ENCODE results near the gene PLD3. TPM values are rescaled to one million over a fixed set of nuclear protein-coding genes. Genes with fewer than 3 reads are reported as not detected.

Gene PLD3
- total RNA-seq, 6 experiments from 2014 or later: 84.7 to 197 (median 113) TPM

DNA sequence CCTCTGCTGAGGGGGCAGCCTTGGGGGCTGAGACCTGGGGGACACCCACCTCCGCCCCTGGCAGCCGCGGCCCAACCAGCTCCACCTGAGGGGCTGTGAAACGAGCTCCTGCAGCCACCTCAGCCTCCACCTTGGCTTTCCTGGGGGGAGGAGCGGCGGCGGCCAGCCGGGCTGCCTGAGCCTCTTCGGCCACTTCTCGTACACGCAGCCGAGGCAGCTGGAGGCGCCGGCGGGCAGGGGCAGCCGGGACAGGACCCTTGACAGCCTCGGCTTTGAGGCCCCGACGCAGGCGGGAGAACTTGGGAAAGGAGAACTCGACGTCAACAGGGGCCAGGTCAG lies 49.0 kb downstream of the PLD3 start:
- no peak overlapping the region for H3K4me3 ChIP-seq
- no peaks in the 10 kb centered on the region for H3K36me3 ChIP-seq
- TF ChIP-seq, protein P1, sequence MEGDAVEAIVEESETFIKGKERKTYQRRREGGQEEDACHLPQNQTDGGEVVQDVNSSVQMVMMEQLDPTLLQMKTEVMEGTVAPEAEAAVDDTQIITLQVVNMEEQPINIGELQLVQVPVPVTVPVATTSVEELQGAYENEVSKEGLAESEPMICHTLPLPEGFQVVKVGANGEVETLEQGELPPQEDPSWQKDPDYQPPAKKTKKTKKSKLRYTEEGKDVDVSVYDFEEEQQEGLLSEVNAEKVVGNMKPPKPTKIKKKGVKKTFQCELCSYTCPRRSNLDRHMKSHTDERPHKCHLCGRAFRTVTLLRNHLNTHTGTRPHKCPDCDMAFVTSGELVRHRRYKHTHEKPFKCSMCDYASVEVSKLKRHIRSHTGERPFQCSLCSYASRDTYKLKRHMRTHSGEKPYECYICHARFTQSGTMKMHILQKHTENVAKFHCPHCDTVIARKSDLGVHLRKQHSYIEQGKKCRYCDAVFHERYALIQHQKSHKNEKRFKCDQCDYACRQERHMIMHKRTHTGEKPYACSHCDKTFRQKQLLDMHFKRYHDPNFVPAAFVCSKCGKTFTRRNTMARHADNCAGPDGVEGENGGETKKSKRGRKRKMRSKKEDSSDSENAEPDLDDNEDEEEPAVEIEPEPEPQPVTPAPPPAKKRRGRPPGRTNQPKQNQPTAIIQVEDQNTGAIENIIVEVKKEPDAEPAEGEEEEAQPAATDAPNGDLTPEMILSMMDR (IDR thresholded peaks at IDR 0.05): no peak
- TF ChIP-seq POLR2A (IDR thresholded peaks at IDR 0.05): no peak
- WGBS (ENCODE audit: insufficient coverage, low coverage, low lambda C conversion rate, missing lambda C conversion rate): 90% methylated on average over 2 of the region's 22 CpGs
- DNase-seq: no peak
- ATAC-seq: no peak
- no peaks in the 10 kb centered on the region for H3K4me1 ChIP-seq
- no peak overlapping the region for H3K27ac ChIP-seq
- H3K27me3 ChIP-seq: no peaks in the 10 kb centered on the region
- no peaks in the 10 kb centered on the region for H3K9me3 ChIP-seq
- intact Hi-C loops (cut with DNase I): no loop called here

DNA sequence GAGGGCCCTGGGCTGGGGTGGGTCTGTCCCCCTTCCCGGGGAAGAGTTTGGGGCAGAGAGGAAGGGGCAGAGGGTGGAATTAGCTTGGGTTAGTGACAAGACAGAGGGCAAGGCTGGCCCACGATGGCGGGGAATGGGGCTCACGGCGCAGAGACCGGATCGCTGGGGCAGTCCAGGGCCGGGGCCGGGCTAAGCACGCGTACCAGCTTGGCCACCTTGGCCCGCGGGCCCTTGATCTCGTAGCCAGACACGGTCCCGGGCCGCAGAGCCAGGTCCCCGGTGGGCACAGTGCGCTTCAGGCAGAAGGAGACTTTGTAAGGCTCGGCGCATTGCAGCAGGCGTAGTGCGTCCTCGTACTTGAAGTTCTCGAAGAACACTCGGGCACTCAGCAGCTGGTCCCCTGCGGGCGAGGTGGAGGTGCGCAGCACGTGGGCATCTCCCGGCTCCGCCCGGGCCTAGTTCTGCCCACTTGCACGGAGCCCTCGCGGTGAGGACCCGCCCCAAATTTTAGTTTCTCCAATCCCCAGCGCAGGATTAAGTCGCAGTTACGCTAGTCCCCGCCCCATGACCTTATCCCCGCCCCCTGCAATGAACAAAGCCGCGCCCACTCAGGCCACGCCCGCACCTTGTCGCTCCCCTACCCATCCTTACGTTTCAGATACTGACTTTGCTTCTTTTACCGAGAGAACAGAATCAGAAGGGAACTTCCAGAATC lies 50.1 kb downstream of the PLD3 start:
- H3K4me3 ChIP-seq: no peak overlapping the region
- H3K9me3 ChIP-seq: no peaks in the 10 kb centered on the region
- no peaks in the 10 kb centered on the region for H3K36me3 ChIP-seq
- H3K27me3 ChIP-seq: no peaks in the 10 kb centered on the region
- H3K4me1 ChIP-seq: no peaks in the 10 kb centered on the region
- no peak overlapping the region for H3K27ac ChIP-seq
- peak in 2 of 4 donors; percentile 9 to 18 for ATAC-seq
- DNase-seq: no peak
- intact Hi-C loops (cut with DNase I): no loop called here
- 58% methylated on average over 18 of the region's 49 CpGs for WGBS (ENCODE audit: insufficient coverage, low coverage, low lambda C conversion rate, missing lambda C conversion rate)
- no peak for TF ChIP-seq POLR2A (IDR thresholded peaks at IDR 0.05)
- TF ChIP-seq, protein P1 (IDR thresholded peaks at IDR 0.05): no peak

DNA sequence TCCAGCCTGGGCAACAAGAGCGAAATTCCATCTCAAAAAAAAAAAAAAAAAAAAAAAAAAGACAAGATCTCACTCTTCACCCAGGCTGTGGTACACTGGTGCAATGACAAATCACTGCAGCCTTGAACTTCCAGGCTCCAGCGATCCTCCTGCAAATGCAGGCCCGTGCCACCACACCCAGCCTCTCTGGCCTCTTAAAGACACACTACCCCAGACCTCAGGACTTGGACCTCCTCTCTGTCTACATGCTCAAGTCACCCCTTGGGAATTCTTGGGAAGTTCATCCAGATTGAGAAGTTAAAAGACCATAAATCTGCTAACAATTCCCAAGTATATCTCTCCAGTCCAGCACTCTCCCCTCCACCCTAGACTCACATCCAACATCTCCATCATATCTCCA lies 52.1 kb downstream of the PLD3 start:
- Histone ChIP-seq H3K36me3 (no peaks in the 10 kb centered on the region), H3K4me3 (no peak overlapping the region), H3K27ac (no peak overlapping the region), H3K27me3 (no peaks in the 10 kb centered on the region), H3K9me3 (no peaks in the 10 kb centered on the region), H3K4me1 (no peaks in the 10 kb centered on the region)
- intact Hi-C loops (cut with DNase I): no loop called here
- ATAC-seq (no peak), DNase-seq (no peak)
- TF ChIP-seq POLR2A (IDR thresholded peaks at IDR 0.05): no peak
- TF ChIP-seq, protein P1 (IDR thresholded peaks at IDR 0.05): no peak
- 64% methylated on average over 3 of the region's 3 CpGs for WGBS (ENCODE audit: insufficient coverage, low coverage, low lambda C conversion rate, missing lambda C conversion rate)

DNA sequence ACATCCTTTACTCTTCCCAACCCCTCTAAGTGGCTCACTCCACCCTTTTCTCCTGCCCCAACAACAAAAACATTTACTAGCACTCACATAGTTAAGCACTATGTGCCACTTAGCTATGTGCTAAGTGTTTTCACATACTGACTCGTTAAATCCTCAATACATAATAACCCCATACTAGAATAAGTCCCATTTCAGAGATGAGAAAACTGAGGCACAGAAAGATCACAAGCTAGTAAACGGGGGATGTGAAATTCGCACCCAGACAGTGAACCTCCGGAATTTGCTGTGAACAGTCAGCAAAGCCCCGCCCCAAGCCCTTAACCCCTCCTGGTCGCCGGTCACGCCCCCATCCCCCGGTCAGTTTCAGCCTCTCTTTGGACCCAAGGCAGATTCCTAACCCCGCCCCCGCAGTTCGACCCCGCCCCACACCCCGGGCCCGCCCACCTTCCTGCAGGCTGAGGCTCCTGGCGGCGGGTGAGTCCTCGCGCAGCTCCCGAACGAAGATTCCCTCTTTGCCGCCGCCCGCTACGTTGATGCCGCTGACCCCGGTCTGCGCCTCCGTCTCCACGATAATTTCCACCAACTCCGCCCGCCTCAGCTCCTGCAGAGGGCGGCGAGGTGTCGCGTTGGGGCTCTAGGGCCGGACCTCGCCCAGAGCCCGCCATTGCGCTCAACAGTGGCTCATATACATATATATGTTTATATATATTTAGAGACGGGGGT lies 54.9 kb downstream of the PLD3 start:
- H3K4me1 ChIP-seq: no peaks in the 10 kb centered on the region
- peak; percentile 93 to 96 (median 94) for DNase-seq
- intact Hi-C loops (cut with DNase I): no loop called here
- H3K27ac ChIP-seq: peak overlapping the region; percentile 19 to 54 (median 49)
- ATAC-seq: peak; percentile 94 to 96 (median 94)
- H3K36me3 ChIP-seq: no peaks in the 10 kb centered on the region
- H3K4me3 ChIP-seq: peak overlapping the region; percentile 52 to 62 (median 62)
- TF ChIP-seq, protein P1 (IDR thresholded peaks at IDR 0.05): peak in 1 of 4 donors; percentile 10
- TF ChIP-seq POLR2A (IDR thresholded peaks at IDR 0.05): no peak
- H3K9me3 ChIP-seq: no peaks in the 10 kb centered on the region
- 0% methylated on average over 14 of the region's 41 CpGs for whole genome bisulfite sequencing (ENCODE audit: insufficient coverage, low coverage, low lambda C conversion rate, missing lambda C conversion rate)
- no peaks in the 10 kb centered on the region for H3K27me3 ChIP-seq

Measured in right lobe of liver (tissue), 6 donors.